Stimulated activated CD8-positive, alpha-beta memory T cell treated with anti-CD3 and anti-CD28 coated beads, Interleukin-7, amount 100 ng/mL, for 24 hours (primary cell): ENCODE data around the gene CGB3.
"Not testable (repeated sequence)": the region's sequence is repeated elsewhere in the genome, so short reads cannot be mapped to it uniquely, and the experiment has no call there.

Source experiments
- DNase-seq: peaks from one replicate; pipeline ENCODE4 v3.0.0-alpha.2; 2020; ENCODE audit warnings: low read depth

The CGB3 gene

DNA sequence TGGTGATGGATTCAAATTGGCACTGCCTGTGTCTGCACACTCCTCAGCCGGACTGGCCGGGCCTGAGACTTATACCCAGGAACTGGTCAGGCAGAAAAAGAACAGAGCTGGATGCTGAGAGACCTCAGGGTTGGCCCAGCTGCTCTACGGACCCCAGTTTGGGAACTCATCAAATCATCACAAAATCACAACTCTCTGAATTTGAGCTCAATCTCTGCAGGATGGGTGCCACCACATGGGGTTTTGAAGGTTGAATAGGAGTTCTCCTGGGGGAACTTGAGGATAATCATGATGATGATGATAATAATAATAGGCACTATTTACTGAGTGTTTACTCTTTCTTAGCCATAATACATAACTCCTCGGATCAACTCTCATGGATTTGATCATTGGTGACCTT is 18.5 kb upstream of the CGB3 start:
- DNase-seq = not testable (repeated sequence)

DNA sequence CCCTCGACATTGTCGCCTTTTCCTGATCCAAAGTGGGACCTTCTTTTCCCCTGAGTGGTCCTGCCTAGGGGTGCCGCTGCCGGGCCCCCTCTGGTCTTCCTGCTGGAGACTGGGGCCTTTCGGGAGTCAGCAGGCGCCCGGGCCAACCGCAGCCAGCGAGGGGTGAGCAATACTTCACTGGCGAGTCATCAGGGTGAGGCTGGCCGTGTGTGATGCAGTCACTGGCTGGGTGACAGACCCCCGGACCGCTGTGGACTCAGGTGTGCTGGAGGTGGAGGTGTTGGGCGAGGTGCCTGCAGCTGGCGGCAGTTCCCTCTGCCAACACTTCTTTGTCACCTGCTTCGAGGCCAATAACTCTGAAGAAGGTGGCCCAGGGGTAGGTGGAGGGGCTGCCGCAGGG is 18.0 kb upstream of the CGB3 start:
- no peak for DNase-seq

- DNase-seq = not testable (repeated sequence)
These were observed 15.6 kb upstream of the CGB3 start for GRCh38 chr19:49039736-49040135.

- DNase-seq = not testable (repeated sequence)
These were observed 14.6 kb upstream of the CGB3 start for GRCh38 chr19:49038557-49039276.

DNA sequence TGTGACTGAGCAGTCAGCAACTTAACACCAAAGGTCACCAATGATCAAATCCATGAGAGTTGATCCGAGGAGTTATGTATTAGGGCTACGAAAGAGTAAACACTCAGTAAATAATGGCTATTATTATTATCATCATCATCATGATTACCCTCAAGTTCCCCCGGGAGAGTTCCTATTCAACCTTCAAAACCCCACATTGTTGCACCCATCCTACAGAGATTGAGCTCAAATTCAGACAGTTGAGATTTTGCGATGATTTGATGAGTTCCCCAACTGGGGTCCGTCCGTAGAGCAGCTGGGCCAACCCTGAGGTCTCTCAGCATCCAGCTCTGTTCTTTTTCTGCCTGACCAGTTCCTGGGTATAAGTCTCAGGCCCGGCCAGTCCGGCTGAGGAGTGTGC is 14.0 kb upstream of the CGB3 start:
- not testable (repeated sequence) for DNase-seq

- DNase-seq = not testable (repeated sequence)
These were observed 12.7 kb upstream of the CGB3 start, which contains the start of gene CGB1 for GRCh38 chr19:49036815-49037214. Gene CGB1, minus strand, starts transcription at chr19:49036895. Its CDS starts 184 bp downstream, at chr19:49036711.

GRCh38 chr19:49031642-49032301 is 7.6 kb upstream of the CGB3 start, which contains the start of gene CGB2:
Gene CGB2, plus strand, starts transcription at chr19:49031890. Its CDS starts 206 bp downstream, at chr19:49032096.
- DNase-seq = peak; percentile 40

DNA sequence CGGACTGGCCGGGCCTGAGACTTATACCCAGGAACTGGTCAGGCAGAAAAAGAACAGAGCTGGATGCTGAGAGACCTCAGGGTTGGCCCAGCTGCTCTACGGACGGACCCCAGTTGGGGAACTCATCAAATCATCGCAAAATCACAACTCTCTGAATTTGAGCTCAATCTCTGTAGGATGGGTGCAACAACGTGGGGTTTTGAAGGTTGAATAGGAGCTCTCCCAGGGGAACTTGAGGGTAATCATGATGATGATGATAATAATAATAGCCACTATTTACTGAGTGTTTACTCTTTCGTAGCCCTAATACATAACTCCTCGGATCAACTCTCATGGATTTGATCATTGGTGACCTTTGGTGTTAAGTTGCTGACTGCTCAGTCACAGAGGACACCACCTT is 6.2 kb upstream of the CGB3 start:
- DNase-seq = not testable (repeated sequence)

DNA sequence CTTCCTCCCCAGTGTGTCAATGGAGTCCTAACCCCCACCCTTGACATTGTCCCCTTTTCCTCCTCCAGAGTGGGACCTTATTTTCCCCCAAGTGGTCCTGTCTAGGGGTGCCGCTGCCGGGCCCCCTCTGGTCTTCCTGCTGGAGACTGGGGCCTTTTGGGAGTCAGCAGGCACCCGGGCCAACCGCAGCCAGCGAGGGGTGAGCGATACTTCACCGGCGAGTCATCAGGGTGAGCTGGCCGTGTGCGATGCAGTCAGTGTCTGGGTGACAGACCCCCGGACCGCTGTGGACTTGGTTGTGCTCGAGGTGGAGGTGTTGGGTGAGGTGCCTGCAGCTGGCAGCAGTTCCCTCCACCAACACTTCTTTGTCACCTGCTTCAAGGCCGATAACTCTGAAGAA is 5.6 kb upstream of the CGB3 start:
- DNase-seq = not testable (repeated sequence)

- not testable (repeated sequence) for DNase-seq
These were observed 4.6 kb upstream of the CGB3 start for GRCh38 chr19:49028686-49029085.

DNA sequence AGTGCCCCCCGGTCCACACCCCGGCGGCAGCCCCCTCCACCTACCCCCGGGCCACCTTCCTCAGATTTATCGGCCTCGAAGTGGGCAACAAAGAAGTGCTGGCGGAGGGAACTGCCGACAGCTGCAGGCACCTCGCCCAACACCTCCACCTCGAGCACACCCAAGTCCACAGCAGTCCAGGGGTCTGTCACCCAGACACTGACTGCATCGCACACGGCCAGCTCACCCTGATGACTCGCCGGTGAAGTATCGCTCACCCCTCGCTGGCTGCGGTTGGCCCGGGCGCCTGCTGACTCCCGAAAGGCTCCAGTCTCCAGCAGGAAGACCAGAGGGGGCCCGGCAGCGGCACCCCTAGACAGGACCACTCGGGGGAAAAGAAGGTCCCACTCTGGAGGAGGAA is 1.5 kb upstream of the CGB3 start:
- not testable (repeated sequence) for DNase-seq

GRCh38 chr19:49025088-49025487 is 955 bp upstream of the CGB3 start:
- not testable (repeated sequence) for DNase-seq

GRCh38 chr19:49022116-49022515 is 2.0 kb downstream of the CGB3 start:
- DNase-seq = no peak

GRCh38 chr19:49020931-49021895 is 2.9 kb downstream of the CGB3 start:
- no peak for DNase-seq

GRCh38 chr19:49020342-49020741 is 3.8 kb downstream of the CGB3 start:
- no peak for DNase-seq

DNA sequence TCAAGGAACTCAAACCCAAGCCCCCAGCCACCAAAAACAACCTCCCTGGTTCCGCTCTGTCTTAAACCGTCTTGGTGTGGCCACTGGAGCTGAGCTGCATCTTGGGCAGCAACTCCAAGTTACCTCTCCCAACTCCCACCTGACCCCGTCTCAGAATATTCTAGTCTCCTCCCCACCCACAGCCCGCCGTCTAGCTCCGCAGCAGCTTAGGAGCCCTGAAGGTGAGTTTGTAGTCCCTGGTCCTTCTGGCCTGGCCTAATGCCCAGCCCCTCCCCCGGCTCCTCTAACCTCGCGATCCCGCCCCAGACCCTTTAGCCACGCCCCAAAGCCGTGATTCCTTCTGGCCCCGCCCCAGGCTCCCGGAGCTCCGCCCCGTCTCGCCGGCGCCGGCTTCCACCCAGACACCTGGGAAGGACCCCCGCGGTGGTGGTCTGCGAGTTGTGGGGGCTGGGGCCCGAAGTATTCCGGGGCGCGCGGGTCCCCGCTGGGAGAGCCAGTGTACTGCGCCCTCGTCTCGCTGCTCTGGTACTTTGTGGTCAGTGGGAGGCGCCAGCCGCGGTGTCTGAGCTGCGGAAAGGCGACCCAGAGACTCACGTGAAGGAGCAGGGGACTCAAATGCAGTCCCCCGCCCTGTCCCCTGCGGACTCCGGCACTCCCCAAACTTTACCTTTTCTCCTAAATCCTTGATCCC is 4.7 kb downstream of the CGB3 start:
- peak; percentile 45 for DNase-seq

DNA sequence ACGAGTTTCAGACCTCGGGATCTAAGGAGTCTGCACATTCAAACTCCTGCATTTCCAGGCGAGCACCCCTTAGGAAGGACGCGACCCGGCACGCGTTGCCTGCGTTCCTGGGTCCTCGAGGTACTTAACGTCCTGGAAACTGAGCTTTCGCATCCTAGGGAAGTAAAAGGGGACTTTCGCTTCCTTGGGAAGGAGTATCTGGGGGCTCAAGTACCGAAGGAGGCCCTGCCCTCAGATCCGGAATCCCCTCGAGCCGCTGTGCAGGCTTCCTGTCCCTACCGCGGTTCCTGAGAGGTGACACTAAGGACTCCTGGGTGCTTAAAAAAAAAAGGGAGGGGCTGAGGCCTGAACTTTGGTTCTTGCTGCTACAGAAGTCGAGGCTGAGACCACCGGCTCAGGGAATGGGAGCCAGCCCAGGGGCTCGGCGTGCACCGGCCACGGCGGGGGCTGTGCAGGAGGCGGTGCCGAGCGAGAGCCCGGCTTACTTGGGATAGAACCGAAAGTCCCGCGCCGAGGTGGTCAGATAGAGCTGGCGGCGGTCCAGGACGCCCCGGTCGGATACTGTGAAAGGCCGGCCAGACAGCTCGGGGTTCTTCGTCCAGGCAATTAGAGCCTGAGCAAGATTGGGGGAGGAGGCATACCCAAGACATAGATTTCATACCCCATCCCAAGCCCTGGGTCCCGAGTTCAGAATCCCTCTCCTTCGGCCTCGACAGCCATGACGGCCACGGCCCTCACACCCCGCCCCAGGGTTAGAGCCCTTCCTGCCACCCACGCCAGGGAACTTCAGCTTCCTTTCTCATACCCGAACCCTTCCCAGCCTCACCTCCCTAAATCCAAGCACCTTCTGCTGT is 5.5 kb downstream of the CGB3 start:
- not testable (repeated sequence) for DNase-seq

- DNase-seq = no peak
These were observed 6.3 kb downstream of the CGB3 start for GRCh38 chr19:49017666-49018351.

DNA sequence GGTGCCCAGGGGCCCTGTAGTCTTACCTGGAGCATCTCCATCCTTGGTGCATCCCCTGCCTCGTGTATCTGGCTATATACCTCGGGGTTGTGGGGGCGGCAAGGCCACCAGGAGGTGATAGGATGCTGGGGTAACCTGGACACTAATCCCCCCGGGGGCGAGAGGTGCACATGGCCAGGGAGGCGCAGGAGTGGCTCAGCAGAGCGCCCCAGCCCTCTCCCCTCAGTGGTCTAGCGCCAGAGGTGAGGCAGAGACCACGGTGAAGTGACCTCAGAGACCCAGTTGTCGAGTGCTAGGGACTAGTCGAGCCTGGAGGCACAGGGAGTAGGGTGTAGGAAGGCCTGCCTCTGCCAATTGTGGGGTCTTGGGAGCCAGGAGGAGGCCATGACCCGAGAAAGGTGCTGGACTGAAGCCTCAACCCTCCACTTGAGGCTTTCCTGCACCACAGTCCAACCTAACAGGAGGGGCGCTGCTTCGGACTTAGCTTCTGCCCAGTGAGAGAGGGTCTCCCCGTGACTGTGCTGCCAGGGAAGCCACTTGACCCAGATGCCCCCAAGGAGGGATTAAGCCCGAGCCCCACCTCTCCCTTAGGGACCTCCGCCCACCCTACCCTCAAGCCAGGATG is 7.0 kb downstream of the CGB3 start, which contains the start of gene LHB:
TSS of gene LHB (minus strand) at position 51 of the 625 bp plus-strand sequence. CDS start at position 41, 10 bp downstream.
- DNase-seq = no peak
